ENCODE measurements around the gene ANO7. TPM values are rescaled to one million over a fixed set of nuclear protein-coding genes. Genes with fewer than 3 reads are reported as not detected.

Gene ANO7
- total and polyA plus RNA-seq, 2 of the 13 experiments (the other 11 are each of a cell fraction or from before 2014, with no cell fraction given), result 4.1 to 4.9 TPM

DNA sequence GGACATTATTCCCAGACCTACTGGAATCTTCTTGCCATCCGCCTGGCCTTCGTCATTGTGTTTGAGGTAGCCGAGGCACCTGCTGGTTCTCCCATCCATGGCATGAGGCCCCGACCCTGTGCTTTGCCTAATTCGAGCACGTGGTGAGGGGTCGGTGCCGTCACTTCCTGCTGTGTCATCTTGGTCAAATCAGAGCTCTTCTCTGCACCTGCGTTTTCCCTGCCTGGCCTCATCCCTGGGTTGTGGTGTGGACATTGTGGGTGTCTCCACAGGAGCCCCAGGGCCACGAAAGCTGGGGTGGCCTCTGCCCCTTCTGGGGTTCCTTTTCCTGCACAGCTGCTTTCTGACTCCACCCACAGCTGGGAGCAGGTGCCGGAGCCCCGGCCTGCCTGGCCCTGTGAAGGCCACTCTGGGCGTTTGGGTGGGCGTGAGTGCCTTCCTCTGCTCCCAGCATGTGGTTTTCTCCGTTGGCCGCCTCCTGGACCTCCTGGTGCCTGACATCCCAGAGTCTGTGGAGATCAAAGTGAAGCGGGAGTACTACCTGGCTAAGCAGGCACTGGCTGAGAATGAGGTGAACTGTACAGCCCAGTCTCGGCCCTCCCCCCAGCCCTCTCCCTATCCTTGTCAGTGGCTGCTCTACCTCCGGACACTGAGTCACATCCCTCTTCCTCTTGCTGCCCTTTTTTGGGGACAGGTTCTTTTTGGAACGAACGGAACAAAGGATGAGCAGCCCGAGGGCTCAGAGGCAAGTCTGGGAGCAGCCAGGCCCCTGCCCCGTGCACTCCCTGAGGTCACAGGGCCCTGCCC, 34.9 kb downstream of the ANO7 start (continued):
- TF ChIP-seq, protein P1, sequence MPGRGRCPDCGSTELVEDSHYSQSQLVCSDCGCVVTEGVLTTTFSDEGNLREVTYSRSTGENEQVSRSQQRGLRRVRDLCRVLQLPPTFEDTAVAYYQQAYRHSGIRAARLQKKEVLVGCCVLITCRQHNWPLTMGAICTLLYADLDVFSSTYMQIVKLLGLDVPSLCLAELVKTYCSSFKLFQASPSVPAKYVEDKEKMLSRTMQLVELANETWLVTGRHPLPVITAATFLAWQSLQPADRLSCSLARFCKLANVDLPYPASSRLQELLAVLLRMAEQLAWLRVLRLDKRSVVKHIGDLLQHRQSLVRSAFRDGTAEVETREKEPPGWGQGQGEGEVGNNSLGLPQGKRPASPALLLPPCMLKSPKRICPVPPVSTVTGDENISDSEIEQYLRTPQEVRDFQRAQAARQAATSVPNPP (CRISPR knock-in tag; IDR thresholded peaks at IDR 0.05), result no peak
- TF ChIP-seq KAT8 (CRISPR knock-in tag; IDR thresholded peaks at IDR 0.05), result no peak
- TF ChIP-seq ZNF20 (CRISPR knock-in tag; IDR thresholded peaks at IDR 0.05), result no peak
- TF ChIP-seq, protein P2, sequence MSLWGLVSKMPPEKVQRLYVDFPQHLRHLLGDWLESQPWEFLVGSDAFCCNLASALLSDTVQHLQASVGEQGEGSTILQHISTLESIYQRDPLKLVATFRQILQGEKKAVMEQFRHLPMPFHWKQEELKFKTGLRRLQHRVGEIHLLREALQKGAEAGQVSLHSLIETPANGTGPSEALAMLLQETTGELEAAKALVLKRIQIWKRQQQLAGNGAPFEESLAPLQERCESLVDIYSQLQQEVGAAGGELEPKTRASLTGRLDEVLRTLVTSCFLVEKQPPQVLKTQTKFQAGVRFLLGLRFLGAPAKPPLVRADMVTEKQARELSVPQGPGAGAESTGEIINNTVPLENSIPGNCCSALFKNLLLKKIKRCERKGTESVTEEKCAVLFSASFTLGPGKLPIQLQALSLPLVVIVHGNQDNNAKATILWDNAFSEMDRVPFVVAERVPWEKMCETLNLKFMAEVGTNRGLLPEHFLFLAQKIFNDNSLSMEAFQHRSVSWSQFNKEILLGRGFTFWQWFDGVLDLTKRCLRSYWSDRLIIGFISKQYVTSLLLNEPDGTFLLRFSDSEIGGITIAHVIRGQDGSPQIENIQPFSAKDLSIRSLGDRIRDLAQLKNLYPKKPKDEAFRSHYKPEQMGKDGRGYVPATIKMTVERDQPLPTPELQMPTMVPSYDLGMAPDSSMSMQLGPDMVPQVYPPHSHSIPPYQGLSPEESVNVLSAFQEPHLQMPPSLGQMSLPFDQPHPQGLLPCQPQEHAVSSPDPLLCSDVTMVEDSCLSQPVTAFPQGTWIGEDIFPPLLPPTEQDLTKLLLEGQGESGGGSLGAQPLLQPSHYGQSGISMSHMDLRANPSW (CRISPR knock-in tag; IDR thresholded peaks at IDR 0.05; ENCODE audit: borderline replicate concordance), result 0 out of 2 replicates have a peak, but pooled peaks have one; percentile 70
- TF ChIP-seq, protein P3, sequence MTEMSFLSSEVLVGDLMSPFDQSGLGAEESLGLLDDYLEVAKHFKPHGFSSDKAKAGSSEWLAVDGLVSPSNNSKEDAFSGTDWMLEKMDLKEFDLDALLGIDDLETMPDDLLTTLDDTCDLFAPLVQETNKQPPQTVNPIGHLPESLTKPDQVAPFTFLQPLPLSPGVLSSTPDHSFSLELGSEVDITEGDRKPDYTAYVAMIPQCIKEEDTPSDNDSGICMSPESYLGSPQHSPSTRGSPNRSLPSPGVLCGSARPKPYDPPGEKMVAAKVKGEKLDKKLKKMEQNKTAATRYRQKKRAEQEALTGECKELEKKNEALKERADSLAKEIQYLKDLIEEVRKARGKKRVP (CRISPR knock-in tag; IDR thresholded peaks at IDR 0.05), result no peak
- TF ChIP-seq ZNF333 (CRISPR knock-in tag; IDR thresholded peaks at IDR 0.05; ENCODE audit: borderline replicate concordance), result no peak; the same call in 1 of the 2 replicates
- TF ChIP-seq SP2 (CRISPR knock-in tag; IDR thresholded peaks at IDR 0.05), result no peak
- TF ChIP-seq NKX3-1 (CRISPR knock-in tag; IDR thresholded peaks at IDR 0.05), result no peak
- TF ChIP-seq TBL1XR1 (IDR thresholded peaks at IDR 0.05; ENCODE audit: borderline replicate concordance, low read length, partially characterized antibody), result no peak
- TF ChIP-seq ZNF816 (CRISPR knock-in tag; IDR thresholded peaks at IDR 0.05; ENCODE audit: borderline replicate concordance), result no peak
- no peak for TF ChIP-seq ZNF746 (CRISPR knock-in tag; IDR thresholded peaks at IDR 0.05)
- TF ChIP-seq ZNF672 (CRISPR knock-in tag; IDR thresholded peaks at IDR 0.05), result no peak
- no peak for TF ChIP-seq BRD4 (CRISPR knock-in tag; IDR thresholded peaks at IDR 0.05)
- no peak for TF ChIP-seq SNAPC2 (CRISPR knock-in tag; IDR thresholded peaks at IDR 0.05)
- TF ChIP-seq AKAP8 (CRISPR knock-in tag; IDR thresholded peaks at IDR 0.05), result no peak
- no peak for TF ChIP-seq MBNL3 (CRISPR knock-in tag; conservative IDR thresholded peaks at IDR 0.05)
- TF ChIP-seq, protein P4, sequence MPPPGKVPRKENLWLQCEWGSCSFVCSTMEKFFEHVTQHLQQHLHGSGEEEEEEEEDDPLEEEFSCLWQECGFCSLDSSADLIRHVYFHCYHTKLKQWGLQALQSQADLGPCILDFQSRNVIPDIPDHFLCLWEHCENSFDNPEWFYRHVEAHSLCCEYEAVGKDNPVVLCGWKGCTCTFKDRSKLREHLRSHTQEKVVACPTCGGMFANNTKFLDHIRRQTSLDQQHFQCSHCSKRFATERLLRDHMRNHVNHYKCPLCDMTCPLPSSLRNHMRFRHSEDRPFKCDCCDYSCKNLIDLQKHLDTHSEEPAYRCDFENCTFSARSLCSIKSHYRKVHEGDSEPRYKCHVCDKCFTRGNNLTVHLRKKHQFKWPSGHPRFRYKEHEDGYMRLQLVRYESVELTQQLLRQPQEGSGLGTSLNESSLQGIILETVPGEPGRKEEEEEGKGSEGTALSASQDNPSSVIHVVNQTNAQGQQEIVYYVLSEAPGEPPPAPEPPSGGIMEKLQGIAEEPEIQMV (CRISPR knock-in tag; IDR thresholded peaks at IDR 0.05; ENCODE audit: low read depth), result no peak; the same call in 1 of the 2 replicates
- TF ChIP-seq PHF8 (CRISPR knock-in tag; IDR thresholded peaks at IDR 0.05), result no peak
- TF ChIP-seq ZSCAN31 (CRISPR knock-in tag; IDR thresholded peaks at IDR 0.05; ENCODE audit: low read depth), result no peak
- TF ChIP-seq, protein P5, sequence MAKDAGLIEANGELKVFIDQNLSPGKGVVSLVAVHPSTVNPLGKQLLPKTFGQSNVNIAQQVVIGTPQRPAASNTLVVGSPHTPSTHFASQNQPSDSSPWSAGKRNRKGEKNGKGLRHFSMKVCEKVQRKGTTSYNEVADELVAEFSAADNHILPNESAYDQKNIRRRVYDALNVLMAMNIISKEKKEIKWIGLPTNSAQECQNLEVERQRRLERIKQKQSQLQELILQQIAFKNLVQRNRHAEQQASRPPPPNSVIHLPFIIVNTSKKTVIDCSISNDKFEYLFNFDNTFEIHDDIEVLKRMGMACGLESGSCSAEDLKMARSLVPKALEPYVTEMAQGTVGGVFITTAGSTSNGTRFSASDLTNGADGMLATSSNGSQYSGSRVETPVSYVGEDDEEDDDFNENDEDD (CRISPR knock-in tag; IDR thresholded peaks at IDR 0.05; ENCODE audit: borderline replicate concordance), result peak; percentile 37; the same call in 1 of the 2 replicates
- no peak for TF ChIP-seq ELF4 (CRISPR knock-in tag; IDR thresholded peaks at IDR 0.05; ENCODE audit: borderline replicate concordance)
- peak; percentile 37 for TF ChIP-seq ZNF331 (CRISPR knock-in tag; IDR thresholded peaks at IDR 0.05)
- no peak for TF ChIP-seq ZFP36 (IDR thresholded peaks at IDR 0.05; ENCODE audit: borderline replicate concordance, low read depth, low read length, partially characterized antibody)
